ENCODE results near the gene RAB11FIP4.

DNA sequence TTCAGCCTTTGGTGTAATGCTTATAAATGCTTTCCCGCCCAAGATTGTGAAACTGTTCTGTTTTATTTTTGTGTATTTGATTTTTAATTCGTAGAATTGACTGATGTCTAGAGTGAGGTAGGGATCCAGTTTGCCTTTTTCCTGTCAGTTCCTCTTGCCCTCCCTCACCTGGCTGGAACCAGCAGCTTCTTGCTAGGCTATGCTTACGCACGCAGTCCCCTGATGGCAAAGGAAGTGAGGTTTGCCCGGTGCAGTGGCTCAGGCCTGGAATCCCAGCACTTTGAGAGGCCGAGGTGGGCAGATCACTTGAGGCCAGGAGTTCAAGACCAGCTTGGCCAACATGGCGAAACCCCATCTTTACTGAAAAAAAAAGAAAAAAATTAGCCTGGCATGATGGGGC is 51.9 kb downstream of the RAB11FIP4 start:
- no peak for TF ChIP-seq POLR2A (IDR thresholded peaks at IDR 0.05)
- TF ChIP-seq, protein P1, sequence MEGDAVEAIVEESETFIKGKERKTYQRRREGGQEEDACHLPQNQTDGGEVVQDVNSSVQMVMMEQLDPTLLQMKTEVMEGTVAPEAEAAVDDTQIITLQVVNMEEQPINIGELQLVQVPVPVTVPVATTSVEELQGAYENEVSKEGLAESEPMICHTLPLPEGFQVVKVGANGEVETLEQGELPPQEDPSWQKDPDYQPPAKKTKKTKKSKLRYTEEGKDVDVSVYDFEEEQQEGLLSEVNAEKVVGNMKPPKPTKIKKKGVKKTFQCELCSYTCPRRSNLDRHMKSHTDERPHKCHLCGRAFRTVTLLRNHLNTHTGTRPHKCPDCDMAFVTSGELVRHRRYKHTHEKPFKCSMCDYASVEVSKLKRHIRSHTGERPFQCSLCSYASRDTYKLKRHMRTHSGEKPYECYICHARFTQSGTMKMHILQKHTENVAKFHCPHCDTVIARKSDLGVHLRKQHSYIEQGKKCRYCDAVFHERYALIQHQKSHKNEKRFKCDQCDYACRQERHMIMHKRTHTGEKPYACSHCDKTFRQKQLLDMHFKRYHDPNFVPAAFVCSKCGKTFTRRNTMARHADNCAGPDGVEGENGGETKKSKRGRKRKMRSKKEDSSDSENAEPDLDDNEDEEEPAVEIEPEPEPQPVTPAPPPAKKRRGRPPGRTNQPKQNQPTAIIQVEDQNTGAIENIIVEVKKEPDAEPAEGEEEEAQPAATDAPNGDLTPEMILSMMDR (IDR thresholded peaks at IDR 0.05): no peak
